ENCODE measurements around the gene DNAJC27. TPM values are rescaled to one million over a fixed set of nuclear protein-coding genes. Genes with fewer than 3 reads are reported as not detected.

The DNAJC27 gene
- total and polyA plus RNA-seq, 9 of the 15 experiments (the other 6 are each of a cell fraction or from before 2014, with no cell fraction given) = 0.53 to 5.9 (median 3.0) TPM

- ChIA-PET CTCF (ENCODE audit: low intra/inter-chr PET ratio) (no interaction called here), POLR2A (interaction anchor here (1.0 to 1.7 kb wide), 4 partner anchors 19 to 140 kb away, joined by 3 to 6 read pairs (median 4); no protein-coding TSS in a partner anchor)
- DNase-seq (ENCODE audit: extremely low read depth in 1 of 4, low spot score in 3 of 4) = peak; percentile 68 to 91 (median 88)
- Histone ChIP-seq H3K36me3 (ENCODE audit: control insufficient read depth, insufficient read depth, low read length) (peaks cover 30% of the 10 kb centered on the region; the same call in 2 of the 3 replicates), H3K9me3 (replicated peaks; ENCODE audit: control insufficient read depth, insufficient read depth, low read depth, low read length) (no peaks in the 10 kb centered on the region), H2AFZ (ENCODE audit: low read depth, low read length) (peak within 1 kb of the TSS; percentile 77), H4K20me1 (replicated peaks; ENCODE audit: control insufficient read depth, insufficient read depth, low read length) (peaks cover 14% of the 10 kb centered on the region), H3K9me1 (ENCODE audit: control insufficient read depth, insufficient read depth, low read length) (peaks cover 12% of the 10 kb centered on the region), H3K27me3 (ENCODE audit: control insufficient read depth in 2 of 2, insufficient read depth in 2 of 2, low read length in 2 of 2) (no peaks in the 10 kb centered on the region), H3K4me1 (replicated peaks in 1 of 2; ENCODE audit: control insufficient read depth in 2 of 2, insufficient read depth in 2 of 2, low read length in 2 of 2) (peaks cover 34 to 50% of the 10 kb centered on the region in 2 experiments; a peak in 4 of 5 replicates), H3K4me2 (ENCODE audit: insufficient read depth, low read length) (peak within 1 kb of the TSS; percentile 84), H3K4me3 (peak within 1 kb of the TSS; percentile 68), H3K9ac (ENCODE audit: insufficient read depth in 1 of 2, low read depth in 2 of 2, low read length in 2 of 2) (peak within 1 kb of the TSS; percentile 59 to 92), H3K79me2 (ENCODE audit: control insufficient read depth, insufficient read depth, low read length) (peaks cover 31% of the 10 kb centered on the region), H3K27ac (ENCODE audit: extremely low read depth, low read depth, low read length) (peak within 1 kb of the TSS; percentile 66)
- no TSS peak for BruUV-seq (replicated peaks)
- no peak for FAIRE-seq
- peak; percentile 69 for ATAC-seq
- intact Hi-C loops (cut with micrococcal nuclease) (loop anchor here (2.0 to 5.0 kb wide), 2 partner anchors 52 to 65 kb away; partner anchors contain the start of gene DNAJC27), in situ Hi-C loops (cut with MboI) (no loop called here)
- 0% methylated on average over 7 of the region's 103 CpGs for WGBS (ENCODE audit: insufficient coverage, low coverage, missing lambda C conversion rate)
- TF ChIP-seq ZNF589 (CRISPR knock-in tag; IDR thresholded peaks at IDR 0.05; ENCODE audit: low read depth) (no peak), GABPB1 (CRISPR knock-in tag; IDR thresholded peaks at IDR 0.05) (0 out of 2 replicates have a peak, but pooled peaks have one; percentile 22), GTF2E2 (tag; IDR thresholded peaks at IDR 0.05) (no peak), ARID3A (IDR thresholded peaks at IDR 0.05; ENCODE audit: borderline replicate concordance, low read depth, low read length) (no peak), CTCF (IDR thresholded peaks at IDR 0.05 in 2 of 3, conservative IDR thresholded peaks at IDR 0.05 in 1 of 3; ENCODE audit: insufficient read depth in 2 of 3, low read depth in 1 of 3, low read length in 3 of 3) (no peak), ZNF184 (CRISPR knock-in tag; IDR thresholded peaks at IDR 0.05) (no peak), MXI1 (IDR thresholded peaks at IDR 0.05; ENCODE audit: low read depth, low read length) (peak; percentile 21; the same call in 1 of the 2 replicates), ZFX (CRISPR knock-in tag; IDR thresholded peaks at IDR 0.05) (peak; percentile 54), MAX (CRISPR knock-in tag; IDR thresholded peaks at IDR 0.05) (0 out of 2 replicates have a peak, but pooled peaks have one; percentile 25), SIRT6 (IDR thresholded peaks at IDR 0.05; ENCODE audit: low read depth, low read length) (no peak), CREM (IDR thresholded peaks at IDR 0.05; ENCODE audit: low read depth) (no peak), TEAD4 (IDR thresholded peaks at IDR 0.05; ENCODE audit: low read length) (no peak), TEAD4 (CRISPR knock-in tag; IDR thresholded peaks at IDR 0.05; ENCODE audit: borderline replicate concordance) (no peak), CC2D1A (IDR thresholded peaks at IDR 0.05) (no peak), ZNF695 (CRISPR knock-in tag; IDR thresholded peaks at IDR 0.05) (no peak)
Observed at GRCh38 chr2:24920098-24920808, 51.5 kb downstream of the DNAJC27 start, which contains the start of gene ADCY3. ADCY3 (minus strand) TSS chr2:24920237; CDS start chr2:24918987, 1,250 bp downstream.

Data from K562 (cell line).